RWPE2 (cell line): ENCODE results near the gene NDUFV2.

Experiments used
- ATAC-seq: fragments of 200-7000 bp; cut with Tn5 transposase; 3 replicates; pipeline ENCODE4 v1.9.1; 2021; ENCODE audit warnings: low read depth
- DNase-seq: peaks from one replicate; pipeline ENCODE4 v3.0.0-alpha.2; 2020; ENCODE audit warnings: low spot score
- H3K27ac ChIP-seq: fragments of 450-650 bp; 2 replicates; pipeline ENCODE4 v1.5.1; 2017; ENCODE audit warnings: mild to moderate bottlenecking; ENCODE audit not compliant: poor library complexity, severe bottlenecking
- H3K27me3 ChIP-seq: fragments of 250-450 bp; sonication (Bioruptor Pico); 2 replicates; pipeline ENCODE4 v1.5.1; 2021; ENCODE audit warnings: mild to moderate bottlenecking, moderate library complexity; ENCODE audit not compliant: insufficient read depth, poor library complexity, severe bottlenecking
- H3K36me3 ChIP-seq: fragments of 250-450 bp; sonication (Bioruptor Pico); 2 replicates; pipeline ENCODE4 v1.5.1; 2020; ENCODE audit warnings: low read depth, mild to moderate bottlenecking, moderate library complexity
- H3K4me1 ChIP-seq: fragments of 250-450 bp; sonication (Bioruptor Pico); 2 replicates; pipeline ENCODE4 v1.5.1; 2021; ENCODE audit warnings: mild to moderate bottlenecking, moderate library complexity; ENCODE audit not compliant: insufficient read depth, poor library complexity, severe bottlenecking
- H3K4me3 ChIP-seq: fragments of 250-450 bp; sonication (Bioruptor Pico); 2 replicates; pipeline ENCODE4 v1.5.1; 2021; ENCODE audit warnings: mild to moderate bottlenecking, moderate library complexity; ENCODE audit not compliant: severe bottlenecking
- H3K9me3 ChIP-seq: fragments of 250-450 bp; sonication (Bioruptor Pico); 2 replicates; pipeline ENCODE4 v1.5.1; 2021; ENCODE audit warnings: mild to moderate bottlenecking, moderate library complexity; ENCODE audit not compliant: severe bottlenecking
- CTCF ChIP-seq: fragments of 450-650 bp; IDR thresholded peaks from one replicate; pipeline ENCODE4 v1.5.1; 2017; ENCODE audit warnings: mild to moderate bottlenecking, moderate library complexity; ENCODE audit not compliant: poor library complexity, severe bottlenecking

The NDUFV2 gene

GRCh38 chr18:9094307-9095226, 7.9 kb upstream of the NDUFV2 start:
- no peaks in the 10 kb centered on the region for H3K9me3 ChIP-seq
- no peaks in the 10 kb centered on the region for H3K27me3 ChIP-seq
- H3K4me3 ChIP-seq: no peak overlapping the region
- ATAC-seq (peak; percentile 88), DNase-seq (no peak)
- H3K27ac ChIP-seq: no peak overlapping the region
- H3K4me1 ChIP-seq: peaks cover 17% of the 10 kb centered on the region
- TF ChIP-seq CTCF: no peak
- H3K36me3 ChIP-seq: no peaks in the 10 kb centered on the region

- Histone ChIP-seq H3K27me3 (no peaks in the 10 kb centered on the region), H3K4me1 (peaks cover 17% of the 10 kb centered on the region), H3K9me3 (no peaks in the 10 kb centered on the region), H3K36me3 (no peaks in the 10 kb centered on the region), H3K4me3 (no peak overlapping the region), H3K27ac (no peak overlapping the region)
- no peak for TF ChIP-seq CTCF
- ATAC-seq: no peak
- no peak for DNase-seq
These were observed 7.0 kb upstream of the NDUFV2 start for GRCh38 chr18:9095297-9096006.

GRCh38 chr18:9096007-9096371, 6.5 kb upstream of the NDUFV2 start:
- Histone ChIP-seq H3K36me3 (no peaks in the 10 kb centered on the region), H3K27ac (no peak overlapping the region), H3K4me3 (no peak overlapping the region), H3K27me3 (no peaks in the 10 kb centered on the region), H3K4me1 (peaks cover 17% of the 10 kb centered on the region), H3K9me3 (no peaks in the 10 kb centered on the region)
- ATAC-seq (no peak), DNase-seq (no peak)
- no peak for TF ChIP-seq CTCF

- H3K4me1 ChIP-seq: peaks cover 21% of the 10 kb centered on the region
- ATAC-seq: no peak
- no peak overlapping the region for H3K4me3 ChIP-seq
- no peak overlapping the region for H3K27ac ChIP-seq
- no peaks in the 10 kb centered on the region for H3K27me3 ChIP-seq
- no peaks in the 10 kb centered on the region for H3K36me3 ChIP-seq
- no peak for DNase-seq
- H3K9me3 ChIP-seq: no peaks in the 10 kb centered on the region
- TF ChIP-seq CTCF: no peak
These were observed 5.8 kb upstream of the NDUFV2 start for GRCh38 chr18:9096685-9097084.
